ENCODE measurements around the gene PTPRU.
"Not testable (repeated sequence)": the region's sequence is repeated elsewhere in the genome, so short reads cannot be mapped to it uniquely, and the experiment has no call there.

Gene PTPRU

DNA sequence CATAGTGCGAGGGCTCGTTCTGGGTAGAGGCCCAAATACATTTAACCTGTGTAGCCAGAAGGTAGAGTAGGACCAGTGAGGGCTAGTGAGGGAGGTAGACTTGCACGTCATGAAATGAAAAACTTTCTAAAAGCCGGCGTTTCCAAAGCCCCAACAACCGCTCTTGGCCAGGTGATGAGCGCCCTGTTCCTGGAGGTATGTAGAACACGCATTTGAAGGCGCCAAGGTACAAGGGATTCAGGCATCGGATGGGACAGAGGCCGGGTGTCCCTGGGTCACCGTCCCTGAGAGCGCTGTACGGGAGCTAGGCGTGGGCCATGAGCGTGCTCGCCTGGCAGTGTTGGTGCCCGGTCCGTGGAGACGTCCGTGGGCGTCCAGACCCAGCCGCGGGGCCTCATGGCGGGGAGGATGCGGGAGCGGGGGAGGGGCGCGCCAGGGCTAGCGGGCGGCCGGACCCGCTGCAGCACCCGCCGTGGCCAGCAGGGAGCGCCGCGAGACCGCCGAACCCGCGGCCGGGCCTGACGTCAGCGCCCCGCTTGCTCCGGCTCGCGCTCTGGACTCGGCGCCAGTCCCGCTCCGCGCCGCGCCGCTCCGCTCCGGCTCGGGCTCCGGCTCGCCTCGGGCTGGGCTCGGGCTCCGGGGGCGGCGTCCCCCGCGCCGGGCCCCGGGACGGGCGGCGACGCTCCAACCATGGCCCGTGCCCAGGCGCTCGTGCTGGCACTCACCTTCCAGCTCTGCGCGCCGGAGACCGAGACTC is at the start of gene PTPRU:
Gene PTPRU (plus strand): TSS at position 568 of the 757 bp plus-strand sequence. CDS start 123 bp downstream, at position 691.
- DNase-seq = peak; percentile 33

GRCh38 chr1:29186707-29187106 is 49.6 kb upstream of the PTPRU start:
- DNase-seq = no peak

- DNase-seq = no peak
Observed at GRCh38 chr1:29190718-29191117, 45.6 kb upstream of the PTPRU start.

- DNase-seq = no peak
Observed at GRCh38 chr1:29193879-29194455, 42.4 kb upstream of the PTPRU start.

DNA sequence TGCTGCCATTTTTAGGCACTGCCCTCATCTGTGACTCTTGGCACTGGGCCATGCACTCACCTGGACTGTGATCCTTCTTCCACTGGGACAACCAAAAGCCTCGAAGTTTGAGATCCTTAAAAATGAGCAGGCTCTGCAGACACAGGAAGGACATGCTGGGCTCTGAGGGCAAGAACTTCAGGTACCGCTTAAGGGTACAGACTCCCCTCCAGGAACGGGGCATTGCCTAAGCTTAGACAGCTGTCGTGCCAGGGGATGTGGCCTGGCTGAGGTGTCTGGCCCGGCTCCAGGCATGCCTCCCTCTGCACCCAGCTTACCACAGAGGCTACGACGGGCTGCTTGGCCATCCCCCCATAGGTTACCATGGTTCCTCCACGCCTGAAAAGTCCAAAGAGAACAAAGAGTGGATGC is 40.4 kb upstream of the PTPRU start:
- DNase-seq = no peak

DNA sequence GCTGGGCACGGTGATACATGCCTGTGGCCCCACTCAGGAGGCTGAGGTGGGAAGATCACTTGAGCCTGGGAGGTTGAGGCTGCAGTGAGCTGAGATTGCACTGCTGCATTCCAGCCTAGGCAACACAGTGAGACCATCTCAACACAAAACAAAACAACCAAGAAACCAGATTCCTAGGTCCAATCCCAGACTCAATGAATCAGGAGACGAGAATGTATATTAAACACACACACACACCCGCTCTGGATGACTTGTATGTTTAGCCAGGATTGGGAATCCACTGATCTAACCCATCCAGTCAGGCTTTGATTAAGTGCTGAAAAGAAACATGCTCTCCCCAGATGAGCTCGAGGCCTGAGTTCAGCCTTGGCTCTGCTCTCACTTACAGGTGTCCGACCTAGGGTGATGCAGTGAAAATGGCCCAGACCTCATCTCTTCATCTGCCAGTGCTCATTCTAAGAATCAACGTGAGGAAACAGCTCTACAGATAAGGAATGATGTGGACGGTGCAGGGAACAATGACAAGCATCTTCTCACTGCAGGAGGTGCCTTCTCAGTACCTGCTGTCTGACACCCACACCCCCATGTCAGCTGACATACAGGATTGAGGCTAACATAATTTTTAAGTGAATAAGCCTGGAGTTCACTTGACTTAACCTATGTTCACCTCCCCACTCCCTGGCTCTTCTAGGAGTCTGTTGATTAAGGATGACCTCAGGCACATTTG is 39.3 kb upstream of the PTPRU start:
- DNase-seq = no peak

DNA sequence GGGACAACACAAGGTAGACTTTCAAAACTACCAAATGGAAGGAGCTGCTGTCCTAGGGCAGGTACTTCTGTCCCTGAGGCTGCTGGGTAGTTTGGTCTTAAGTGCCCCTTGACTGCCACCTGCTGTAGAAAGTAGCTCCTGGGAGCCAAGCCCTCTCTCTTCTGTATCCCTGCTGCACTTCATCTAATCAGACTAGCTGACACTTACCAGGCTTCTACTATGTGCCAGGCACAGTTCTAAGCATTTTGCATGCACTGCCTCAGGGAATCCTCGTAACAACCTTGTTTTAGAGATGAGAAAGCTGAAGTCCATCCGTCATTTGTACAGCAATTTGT is 38.8 kb upstream of the PTPRU start:
- no peak for DNase-seq

- no peak for DNase-seq
Observed at GRCh38 chr1:29197993-29198392, 38.3 kb upstream of the PTPRU start.

GRCh38 chr1:29200906-29201594 is 35.3 kb upstream of the PTPRU start:
- DNase-seq = no peak

DNA sequence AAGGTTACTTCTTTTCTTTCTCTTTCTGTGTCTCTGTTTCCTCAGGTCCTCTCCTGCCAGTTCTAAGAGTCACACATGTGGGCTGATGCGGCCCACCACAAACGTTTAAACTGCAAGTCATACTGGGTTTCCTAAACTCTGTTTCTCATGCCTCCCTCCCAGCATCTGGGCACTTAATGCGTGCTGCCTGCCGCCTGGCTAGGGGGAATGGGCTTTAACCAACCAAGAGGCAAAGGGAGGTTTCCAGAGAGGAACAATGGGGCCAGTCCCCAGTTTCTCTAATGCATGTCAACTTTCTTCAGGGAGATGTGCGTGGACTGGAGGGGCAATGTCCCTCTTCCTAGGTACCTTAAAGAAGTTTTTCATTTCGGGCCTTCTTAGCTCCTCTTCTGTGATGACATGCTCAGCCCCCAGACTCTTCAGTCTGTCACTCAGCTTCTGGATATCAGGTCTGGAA is 34.7 kb upstream of the PTPRU start:
- no peak for DNase-seq

DNA sequence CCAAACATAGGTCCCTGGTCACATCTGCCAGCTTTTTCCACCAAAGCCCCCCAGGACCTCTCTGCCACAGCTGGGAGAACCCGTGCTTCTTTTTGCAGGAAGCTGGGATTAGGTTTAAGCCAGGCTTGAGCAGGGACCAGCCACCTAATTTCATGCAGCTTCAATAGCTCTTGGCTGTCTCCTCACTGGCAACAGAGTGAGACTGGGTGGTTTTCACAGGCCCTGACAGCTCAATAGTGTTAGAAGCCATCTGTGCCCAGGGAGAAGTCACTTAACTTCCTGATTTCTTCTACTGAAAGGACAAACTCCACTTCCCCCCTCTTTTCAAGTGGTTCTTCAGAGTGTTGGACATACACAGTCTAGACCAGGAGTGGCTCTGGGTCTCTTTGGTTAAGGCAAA is 34.3 kb upstream of the PTPRU start:
- DNase-seq = no peak

- peak; percentile 58 for DNase-seq
Observed at GRCh38 chr1:29202584-29203340, 33.6 kb upstream of the PTPRU start.

DNA sequence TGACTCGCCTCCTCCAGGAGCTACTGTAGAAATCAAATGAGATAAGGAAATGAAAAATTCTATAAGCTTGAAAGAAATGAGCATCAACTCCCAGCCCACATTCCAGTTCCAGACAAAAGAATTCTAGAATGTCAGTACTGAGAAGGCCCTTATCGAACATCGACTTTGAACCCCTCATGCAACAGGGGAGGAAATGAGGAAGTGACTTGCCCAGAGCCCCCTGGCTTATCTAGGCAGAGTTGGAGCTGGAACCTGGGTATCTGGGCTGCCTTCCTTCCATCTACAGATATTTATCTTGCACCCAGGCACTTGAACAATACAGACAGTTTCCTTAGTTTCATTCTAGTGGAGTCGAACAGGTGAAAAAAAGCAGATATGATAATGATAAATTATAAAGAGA is 27.9 kb upstream of the PTPRU start:
- no peak for DNase-seq

GRCh38 chr1:29209173-29209572 is 27.1 kb upstream of the PTPRU start:
- no peak for DNase-seq

DNA sequence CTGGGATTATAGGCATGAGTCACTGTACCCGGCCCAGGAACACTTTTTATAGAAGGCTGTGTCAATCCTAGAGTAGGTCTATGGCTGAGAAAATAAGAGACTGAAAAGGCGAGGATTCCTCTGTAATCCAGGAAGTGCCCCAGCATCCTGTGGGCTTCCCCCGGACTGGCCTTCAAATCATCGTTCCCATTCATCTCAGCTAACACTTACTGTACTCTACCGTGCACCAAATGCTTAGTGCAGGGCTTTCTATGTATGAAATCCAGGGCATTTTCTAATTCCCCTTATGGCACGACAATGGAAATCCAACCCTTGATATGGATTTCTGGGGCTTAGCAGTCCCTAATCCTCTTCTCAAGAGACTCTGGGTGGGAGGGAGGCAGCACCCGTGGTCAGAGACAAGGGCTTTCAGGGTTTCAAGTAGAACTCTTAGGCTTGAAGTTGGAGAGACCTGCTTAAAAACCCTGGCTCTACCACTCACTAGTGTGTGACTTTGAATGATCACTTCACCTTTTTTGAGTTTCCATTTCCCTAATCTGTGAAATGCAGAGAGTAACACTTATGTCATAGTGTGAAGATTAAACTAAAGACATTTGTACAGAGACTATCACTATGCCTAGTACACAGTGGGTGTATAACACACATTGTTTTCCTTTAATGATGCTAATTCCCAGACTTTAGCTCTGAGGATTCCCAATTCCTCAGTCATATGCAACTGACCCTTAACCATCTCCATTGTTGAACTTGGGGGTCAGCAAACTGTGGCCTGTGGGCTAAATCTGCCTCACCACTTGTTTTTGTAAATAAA is 25.8 kb upstream of the PTPRU start:
- DNase-seq = no peak

GRCh38 chr1:29211086-29212030 is 25.0 kb upstream of the PTPRU start:
- peak; percentile 10 for DNase-seq

DNA sequence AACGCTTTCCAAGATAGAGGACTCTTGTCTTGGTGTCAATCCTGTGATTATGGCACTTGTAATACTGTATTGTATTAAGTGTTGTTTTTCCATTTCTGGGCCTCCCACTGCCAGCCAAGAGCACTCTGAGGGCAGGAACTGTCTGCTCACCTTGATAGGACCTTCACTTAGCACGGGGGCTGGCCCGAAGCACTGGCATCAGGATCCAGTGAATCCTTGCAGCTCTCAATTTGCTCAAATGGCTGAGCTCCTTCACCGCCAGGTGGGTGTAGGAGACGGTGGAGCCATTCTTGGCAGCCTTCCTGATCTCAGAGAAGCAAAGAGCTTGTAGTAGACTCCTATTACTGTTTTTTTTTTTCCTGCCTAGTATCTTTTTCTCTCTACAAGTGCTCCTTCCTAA is 23.3 kb upstream of the PTPRU start:
- DNase-seq = no peak

- no peak for DNase-seq
Observed at GRCh38 chr1:29217633-29218032, 18.7 kb upstream of the PTPRU start.

GRCh38 chr1:29218223-29218622 is 18.1 kb upstream of the PTPRU start:
- no peak for DNase-seq

- DNase-seq = no peak
Observed at GRCh38 chr1:29221296-29221695, 15.0 kb upstream of the PTPRU start.

DNA sequence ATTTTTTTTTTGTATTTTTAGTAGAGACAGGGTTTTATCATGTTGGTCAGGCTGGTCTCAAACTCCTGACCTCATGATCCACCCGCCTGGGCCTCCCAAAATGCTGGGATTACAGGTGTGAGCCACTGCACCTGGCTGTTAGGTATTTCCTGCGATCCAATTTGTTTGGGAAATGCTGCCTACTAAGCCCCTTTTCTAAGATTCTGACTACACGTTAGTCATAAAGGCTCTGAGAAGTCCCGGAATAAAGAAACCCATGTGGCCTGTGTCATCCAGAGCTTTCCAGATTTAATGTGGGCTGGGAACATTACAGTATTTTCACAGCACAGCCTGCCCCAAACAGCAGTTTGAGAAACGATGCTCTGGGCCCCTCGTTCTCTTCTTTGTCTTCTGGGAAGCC is 14.1 kb upstream of the PTPRU start:
- not testable (repeated sequence) for DNase-seq
